Measurements from ENCODE around the gene IQSEC1. TPM values are rescaled to one million over a fixed set of nuclear protein-coding genes. Genes with fewer than 3 reads are reported as not detected.

IQSEC1 gene
- total RNA-seq, 2 donors from 2014 or later, result 22.7 to 24.5 TPM

GRCh38 chr3:12959410-12959809, 113.8 kb downstream of the IQSEC1 start:
- DNase-seq, result no peak
- no peaks in the 10 kb centered on the region for H3K9me3 ChIP-seq (ENCODE audit: control insufficient read depth, low read length)
- Mint-ChIP-seq H3K27ac (no peak overlapping the region), H3K9me3 (no peaks in the 10 kb centered on the region), H3K27me3 (ENCODE audit: insufficient read depth) (no peaks in the 10 kb centered on the region), H3K4me3 (no peak overlapping the region), H3K4me1 (peaks cover 21% of the 10 kb centered on the region), H3K36me3 (ENCODE audit: low read depth) (no peaks in the 10 kb centered on the region)
- TF ChIP-seq CTCF (conservative IDR thresholded peaks at IDR 0.05), result no peak
- no peak overlapping the region for H3K9ac ChIP-seq (ENCODE audit: extremely low read depth, low read length, poor library complexity, severe bottlenecking)
- no peaks in the 10 kb centered on the region for H3K36me3 ChIP-seq (ENCODE audit: control insufficient read depth, insufficient read depth, low read length)
- no peaks in the 10 kb centered on the region for H3K4me1 ChIP-seq (ENCODE audit: control insufficient read depth, insufficient read depth, low read length)
- no peaks in the 10 kb centered on the region for H3K27me3 ChIP-seq (ENCODE audit: control insufficient read depth, insufficient read depth, low read length, poor library complexity, severe bottlenecking)
- 90 to 92% methylated on average over 6 to 7 of the region's 7 CpGs for WGBS, 2 experiments (ENCODE audit: insufficient coverage in 1 of 2, insufficient read length in 1 of 2)
- no peak overlapping the region for H3K27ac ChIP-seq (ENCODE audit: low read depth, low read length)
- H3K4me3 ChIP-seq (ENCODE audit: low read length), result no peak overlapping the region

GRCh38 chr3:12957824-12958792, 115.1 kb downstream of the IQSEC1 start:
- Mint-ChIP-seq H3K27ac (no peak overlapping the region), H3K27me3 (ENCODE audit: insufficient read depth) (no peaks in the 10 kb centered on the region), H3K9me3 (no peaks in the 10 kb centered on the region), H3K36me3 (ENCODE audit: low read depth) (no peaks in the 10 kb centered on the region), H3K4me1 (peaks cover 21% of the 10 kb centered on the region), H3K4me3 (no peak overlapping the region)
- no peaks in the 10 kb centered on the region for H3K36me3 ChIP-seq (ENCODE audit: control insufficient read depth, insufficient read depth, low read length)
- H3K9ac ChIP-seq (ENCODE audit: extremely low read depth, low read length, poor library complexity, severe bottlenecking), result no peak overlapping the region
- no peak overlapping the region for H3K27ac ChIP-seq (ENCODE audit: low read depth, low read length)
- TF ChIP-seq CTCF (conservative IDR thresholded peaks at IDR 0.05), result no peak
- H3K4me3 ChIP-seq (ENCODE audit: low read length), result no peak overlapping the region
- H3K9me3 ChIP-seq (ENCODE audit: control insufficient read depth, low read length), result no peaks in the 10 kb centered on the region
- no peaks in the 10 kb centered on the region for H3K4me1 ChIP-seq (ENCODE audit: control insufficient read depth, insufficient read depth, low read length)
- 94 to 100% methylated on average over 2 to 13 of the region's 13 CpGs for WGBS, 2 experiments (ENCODE audit: insufficient coverage in 1 of 2, insufficient read length in 1 of 2)
- no peak for DNase-seq
- no peaks in the 10 kb centered on the region for H3K27me3 ChIP-seq (ENCODE audit: control insufficient read depth, insufficient read depth, low read length, poor library complexity, severe bottlenecking)

GRCh38 chr3:12957339-12957738, 115.9 kb downstream of the IQSEC1 start:
- WGBS, 2 experiments (ENCODE audit: insufficient coverage in 1 of 2, insufficient read length in 1 of 2), result 82 to 93% methylated on average over 5 to 8 of the region's 8 CpGs
- Mint-ChIP-seq H3K36me3 (ENCODE audit: low read depth) (no peaks in the 10 kb centered on the region), H3K9me3 (no peaks in the 10 kb centered on the region)

More at GRCh38 chr3:12957339-12957738, 115.9 kb downstream of the IQSEC1 start:
- H3K9ac ChIP-seq (ENCODE audit: extremely low read depth, low read length, poor library complexity, severe bottlenecking), result no peak overlapping the region
- H3K36me3 ChIP-seq (ENCODE audit: control insufficient read depth, insufficient read depth, low read length), result no peaks in the 10 kb centered on the region
- no peaks in the 10 kb centered on the region for H3K27me3 ChIP-seq (ENCODE audit: control insufficient read depth, insufficient read depth, low read length, poor library complexity, severe bottlenecking)
- H3K4me1 ChIP-seq (ENCODE audit: control insufficient read depth, insufficient read depth, low read length), result no peaks in the 10 kb centered on the region
- Mint-ChIP-seq H3K4me3 (no peak overlapping the region), H3K27me3 (ENCODE audit: insufficient read depth) (no peaks in the 10 kb centered on the region), H3K27ac (no peak overlapping the region), H3K4me1 (peaks cover 21% of the 10 kb centered on the region)
- no peak for TF ChIP-seq CTCF (conservative IDR thresholded peaks at IDR 0.05)
- no peaks in the 10 kb centered on the region for H3K9me3 ChIP-seq (ENCODE audit: control insufficient read depth, low read length)
- DNase-seq, result no peak
- H3K4me3 ChIP-seq (ENCODE audit: low read length), result no peak overlapping the region
- H3K27ac ChIP-seq (ENCODE audit: low read depth, low read length), result no peak overlapping the region
